ENCODE measurements around the gene RPS6KL1.
"Not testable (repeated sequence)": the region's sequence is repeated elsewhere in the genome, so short reads cannot be mapped to it uniquely, and the experiment has no call there.

The RPS6KL1 gene

DNA sequence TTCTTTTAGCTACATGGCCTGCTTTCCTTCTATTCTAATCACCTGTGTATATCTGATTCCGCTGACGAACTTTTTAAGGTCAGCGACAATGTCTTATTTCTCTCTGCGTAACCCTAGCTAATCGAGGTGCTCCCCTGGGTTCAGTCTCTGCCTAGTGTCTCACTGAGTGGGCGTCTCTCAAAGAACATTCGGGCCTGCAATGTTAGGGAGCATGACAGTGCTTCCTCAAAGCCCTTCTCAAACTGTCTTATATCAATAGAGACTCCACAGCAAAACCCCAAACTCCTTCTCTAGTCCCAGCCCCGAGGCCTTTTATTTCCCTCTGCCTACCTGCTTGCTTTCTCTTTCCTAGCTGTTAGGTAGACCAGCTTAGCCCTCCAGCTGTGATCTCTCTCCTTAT, 13.7 kb upstream of the RPS6KL1 start:
- Mint-ChIP-seq H3K9me3 (peaks cover 11% of the 10 kb centered on the region), H3K27me3 (peaks cover 30% of the 10 kb centered on the region), H3K4me1 (peaks cover 55% of the 10 kb centered on the region), H3K36me3 (peaks cover 3% of the 10 kb centered on the region), H3K4me3 (no peak overlapping the region), H3K27ac (no peak overlapping the region)
- CTCF ChIA-PET: interaction anchor here (1.0 kb wide), 1 partner anchor 76 kb away, joined by 4 read pairs; no protein-coding TSS in a partner anchor
- no peak for DNase-seq

DNA sequence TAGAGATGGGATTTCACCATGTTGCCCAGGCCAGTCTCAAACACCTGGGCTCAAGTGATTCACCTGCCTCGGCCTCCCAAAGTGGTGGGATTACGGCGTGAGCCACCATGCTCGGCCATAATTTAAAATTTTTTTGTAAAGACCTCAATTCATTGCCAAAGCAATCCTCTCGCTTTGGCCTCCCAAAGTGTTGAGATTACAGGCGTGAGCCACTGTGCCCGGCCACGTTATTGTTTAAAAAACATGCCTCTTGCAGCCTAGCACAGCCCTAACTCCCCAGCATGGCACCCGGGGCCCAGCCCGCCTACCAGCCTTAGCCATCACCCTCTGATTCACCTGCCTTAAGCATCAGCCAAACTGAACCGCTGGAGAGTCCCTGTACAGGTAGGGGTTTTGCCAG, 13.1 kb upstream of the RPS6KL1 start:
- Mint-ChIP-seq H3K9me3 (peaks cover 11% of the 10 kb centered on the region), H3K4me3 (no peak overlapping the region), H3K4me1 (peaks cover 53% of the 10 kb centered on the region), H3K36me3 (no peaks in the 10 kb centered on the region), H3K27ac (no peak overlapping the region), H3K27me3 (peaks cover 34% of the 10 kb centered on the region)
- DNase-seq: no peak
- CTCF ChIA-PET: interaction anchor here (1.0 to 1.2 kb wide), 3 partner anchors 10 to 152 kb away, joined by 3 to 4 read pairs (median 4); no protein-coding TSS in a partner anchor

DNA sequence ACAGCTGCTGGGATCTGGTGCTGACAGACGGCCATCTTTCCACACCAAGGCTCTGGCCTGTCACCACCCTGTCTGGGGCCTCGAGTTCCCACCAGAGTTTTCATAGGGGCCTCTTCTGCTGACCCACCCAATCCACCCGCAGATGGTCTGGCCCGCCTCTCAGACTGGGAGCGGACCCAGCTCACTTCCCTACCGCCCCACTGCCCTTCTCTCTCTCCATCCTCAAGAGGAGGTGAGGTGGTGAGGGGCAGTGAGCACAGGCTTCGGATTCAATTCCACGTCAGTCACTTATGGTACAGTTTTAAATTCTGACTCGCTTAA, 12.3 kb upstream of the RPS6KL1 start:
- Mint-ChIP-seq H3K4me3 (no peak overlapping the region), H3K36me3 (no peaks in the 10 kb centered on the region), H3K27me3 (peaks cover 34% of the 10 kb centered on the region), H3K9me3 (peaks cover 11% of the 10 kb centered on the region), H3K27ac (no peak overlapping the region), H3K4me1 (peaks cover 45% of the 10 kb centered on the region)
- DNase-seq: no peak
- CTCF ChIA-PET: interaction anchor here (0.8 to 1.2 kb wide), 3 partner anchors 11 to 153 kb away, joined by 3 to 4 read pairs (median 3); no protein-coding TSS in a partner anchor

DNA sequence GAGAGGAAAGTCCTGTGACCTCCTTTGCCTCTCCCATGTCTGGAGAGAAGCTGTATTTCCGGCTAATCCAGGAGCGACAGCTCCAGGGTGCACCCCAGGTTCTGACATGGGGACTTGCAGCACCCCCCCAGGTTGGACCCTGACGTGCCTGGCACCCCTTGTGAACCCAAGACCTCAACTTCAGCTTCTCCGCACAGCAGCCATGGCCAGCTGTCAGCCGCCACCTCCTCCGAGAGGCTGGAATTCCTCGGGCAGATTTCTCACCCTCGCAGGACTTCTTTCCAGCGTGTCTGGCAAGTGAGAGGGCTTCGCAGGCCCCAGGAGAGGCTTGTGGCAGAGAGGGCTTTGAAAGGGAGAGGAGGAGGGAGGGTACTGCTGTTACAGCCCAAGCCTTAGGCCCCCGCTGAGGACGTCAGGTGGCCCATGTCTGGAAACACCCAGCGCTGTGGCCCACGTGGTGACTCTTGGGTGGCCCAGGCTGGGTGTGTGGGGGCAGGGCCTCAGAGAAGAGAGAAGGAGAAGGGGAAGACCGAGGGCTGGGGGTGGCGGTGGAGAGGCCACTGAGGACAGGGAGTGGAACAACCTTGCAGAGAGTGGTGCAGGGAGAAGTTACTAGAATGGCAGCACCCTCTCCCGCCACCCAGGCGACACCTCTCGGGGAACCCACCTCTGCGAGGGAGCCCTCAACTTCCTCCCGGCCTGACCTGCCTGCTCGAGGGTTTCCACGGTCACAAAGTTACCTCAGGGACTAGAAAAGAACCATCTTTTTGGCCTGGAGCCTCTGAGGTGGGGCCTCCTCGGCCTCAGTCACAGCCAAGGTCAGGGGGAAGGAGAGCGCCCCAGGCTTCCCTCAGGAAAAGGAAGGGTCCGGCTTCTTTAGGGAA, 11.7 kb upstream of the RPS6KL1 start:
- Mint-ChIP-seq H3K4me1 (peaks cover 40% of the 10 kb centered on the region), H3K27ac (no peak overlapping the region), H3K4me3 (no peak overlapping the region), H3K9me3 (peaks cover 11% of the 10 kb centered on the region), H3K36me3 (no peaks in the 10 kb centered on the region), H3K27me3 (peaks cover 38% of the 10 kb centered on the region)
- DNase-seq: no peak
- CTCF ChIA-PET: interaction anchor here (0.8 to 1.2 kb wide), 4 partner anchors 11 to 12 kb away, joined by 3 to 6 read pairs (median 4); no protein-coding TSS in a partner anchor

DNA sequence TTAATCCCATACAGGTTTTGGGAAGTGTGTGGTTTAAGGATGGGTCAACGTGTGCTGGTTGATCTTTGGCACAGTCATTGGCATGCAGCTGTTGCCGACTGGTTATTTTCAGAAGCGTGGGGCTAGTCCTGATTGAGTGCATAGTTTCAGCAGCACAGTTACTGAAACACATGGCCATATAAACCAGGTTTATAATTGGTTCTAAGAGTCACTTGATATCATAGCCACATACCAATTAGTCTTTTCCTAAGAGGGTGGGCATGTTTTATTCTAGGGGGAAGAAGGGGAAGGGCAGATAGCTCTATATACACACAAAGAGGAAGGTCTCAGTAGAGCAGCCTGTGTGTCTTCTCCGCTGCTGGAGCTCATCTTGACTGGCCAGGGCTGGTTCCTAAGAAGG, 11.0 kb upstream of the RPS6KL1 start:
- DNase-seq: no peak
- Mint-ChIP-seq H3K4me3 (no peak overlapping the region), H3K27ac (no peak overlapping the region), H3K27me3 (peaks cover 39% of the 10 kb centered on the region), H3K36me3 (no peaks in the 10 kb centered on the region), H3K4me1 (peaks cover 41% of the 10 kb centered on the region), H3K9me3 (peaks cover 11% of the 10 kb centered on the region)
- CTCF ChIA-PET: interaction anchor here (0.9 to 1.1 kb wide), 3 partner anchors 8 to 13 kb away, joined by 3 to 6 read pairs (median 4); no protein-coding TSS in a partner anchor

DNA sequence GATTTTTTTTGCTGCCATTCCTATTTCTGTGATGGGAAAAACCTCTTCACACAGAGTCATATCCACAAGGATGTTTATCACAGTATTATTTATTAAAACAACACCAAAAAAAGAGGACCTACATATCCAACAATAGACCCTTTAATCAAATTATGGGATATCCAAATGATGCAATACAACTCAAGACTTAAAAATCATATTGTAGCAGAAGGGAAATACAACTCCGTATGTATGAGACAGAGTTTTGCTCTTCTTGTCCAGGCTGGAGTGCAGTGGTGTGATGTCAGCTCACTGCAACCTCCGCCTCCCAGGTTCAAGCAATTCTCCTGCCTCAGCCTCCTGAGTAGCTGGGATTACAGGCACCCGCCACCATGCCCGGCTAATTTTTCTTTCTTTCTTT, 9.9 kb upstream of the RPS6KL1 start:
- H3K4me3 Mint-ChIP-seq, H3K36me3 Mint-ChIP-seq, H3K9me3 Mint-ChIP-seq, DNase-seq, H3K27ac Mint-ChIP-seq: not testable (repeated sequence)
- Mint-ChIP-seq H3K27me3 (peaks cover 37% of the 10 kb centered on the region), H3K4me1 (peaks cover 34% of the 10 kb centered on the region)
- CTCF ChIA-PET: interaction anchor here (1.2 kb wide), 1 partner anchor 11 kb away, joined by 4 read pairs; no protein-coding TSS in a partner anchor

DNA sequence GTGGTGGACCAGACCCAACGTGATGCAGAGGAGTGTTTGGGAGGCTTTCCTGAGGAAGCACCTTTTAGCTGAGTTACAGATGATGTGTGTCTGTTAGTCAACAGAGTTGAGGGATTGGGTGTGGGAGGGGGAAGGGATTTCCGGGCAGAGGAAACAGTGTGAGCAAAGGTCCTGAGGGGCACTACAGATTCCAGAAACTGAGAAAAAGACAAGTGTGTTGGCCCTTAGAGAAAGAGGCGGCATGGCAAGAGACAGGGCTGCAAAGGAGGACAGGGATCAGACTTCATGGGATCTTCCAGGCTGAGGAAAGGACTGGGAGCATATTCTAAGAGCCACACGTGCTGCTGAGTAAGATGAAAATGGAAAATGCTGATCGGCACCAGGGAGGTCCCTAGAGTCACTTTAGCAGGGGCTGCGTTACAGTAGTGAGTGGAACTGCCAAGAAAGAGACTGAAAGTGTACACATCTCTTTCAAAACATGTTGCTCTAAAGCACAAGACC, 9.4 kb upstream of the RPS6KL1 start:
- no peak for DNase-seq
- Mint-ChIP-seq H3K9me3 (no peaks in the 10 kb centered on the region), H3K27ac (no peak overlapping the region), H3K27me3 (peaks cover 37% of the 10 kb centered on the region), H3K4me1 (peaks cover 30% of the 10 kb centered on the region), H3K4me3 (no peak overlapping the region), H3K36me3 (no peaks in the 10 kb centered on the region)
- CTCF ChIA-PET: interaction anchor here (0.9 to 1.4 kb wide), 3 partner anchors 12 to 156 kb away, joined by 3 to 4 read pairs (median 4); no protein-coding TSS in a partner anchor

DNA sequence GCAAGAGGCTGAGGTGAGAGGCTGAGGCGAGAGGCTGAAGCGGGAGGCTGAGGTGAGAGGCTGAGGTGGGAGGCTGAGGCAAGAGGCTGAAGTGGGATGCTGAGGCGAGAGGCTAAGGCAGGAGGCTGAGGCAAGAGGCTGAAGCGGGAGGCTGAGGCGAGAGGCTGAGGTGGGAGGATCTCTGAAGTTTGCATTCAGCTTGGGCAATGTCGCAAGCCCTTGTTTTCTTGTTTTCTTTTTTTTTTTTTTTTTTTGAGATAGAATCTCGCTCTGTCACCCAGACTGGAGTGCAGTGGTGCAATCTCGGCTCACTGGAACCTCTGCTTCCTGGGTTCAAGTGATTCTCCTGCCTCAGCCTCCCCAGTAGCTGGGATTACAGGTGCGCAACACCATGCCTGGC, 8.7 kb upstream of the RPS6KL1 start:
- not testable (repeated sequence) for H3K27ac Mint-ChIP-seq, DNase-seq, H3K36me3 Mint-ChIP-seq, H3K9me3 Mint-ChIP-seq, H3K4me3 Mint-ChIP-seq
- H3K27me3 Mint-ChIP-seq: peaks cover 39% of the 10 kb centered on the region
- peaks cover 22% of the 10 kb centered on the region for H3K4me1 Mint-ChIP-seq
- CTCF ChIA-PET: interaction anchor here (0.9 to 1.4 kb wide), 2 partner anchors 14 to 157 kb away, joined by 3 to 4 read pairs; no protein-coding TSS in a partner anchor

DNA sequence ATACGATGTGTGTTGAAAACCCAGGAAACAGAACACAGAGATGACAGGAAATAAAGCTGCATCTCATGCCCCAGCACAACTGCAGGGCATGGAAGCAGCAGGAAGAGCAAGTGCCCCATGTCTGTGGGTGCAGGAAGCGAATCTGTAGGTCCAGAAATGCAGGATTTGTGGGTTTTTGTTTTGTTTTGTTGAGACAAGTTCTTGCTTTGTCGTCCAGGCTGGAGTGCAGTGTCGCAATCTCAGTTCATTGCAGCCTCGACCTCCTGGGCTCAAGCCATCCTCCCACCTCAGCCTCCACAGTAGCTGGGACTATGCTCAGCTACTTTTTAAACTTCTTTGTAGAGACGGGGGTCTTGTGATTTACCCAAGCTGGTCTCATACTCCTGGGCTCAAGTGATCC, 6.2 kb upstream of the RPS6KL1 start:
- H3K4me1 Mint-ChIP-seq: peaks cover 20% of the 10 kb centered on the region
- DNase-seq: no peak
- peaks cover 37% of the 10 kb centered on the region for H3K27me3 Mint-ChIP-seq
- no peak overlapping the region for H3K4me3 Mint-ChIP-seq
- H3K36me3 Mint-ChIP-seq: no peaks in the 10 kb centered on the region
- CTCF ChIA-PET: interaction anchor here (1.4 kb wide), 1 partner anchor 16 kb away, joined by 4 read pairs; no protein-coding TSS in a partner anchor
- no peaks in the 10 kb centered on the region for H3K9me3 Mint-ChIP-seq
- no peak overlapping the region for H3K27ac Mint-ChIP-seq

DNA sequence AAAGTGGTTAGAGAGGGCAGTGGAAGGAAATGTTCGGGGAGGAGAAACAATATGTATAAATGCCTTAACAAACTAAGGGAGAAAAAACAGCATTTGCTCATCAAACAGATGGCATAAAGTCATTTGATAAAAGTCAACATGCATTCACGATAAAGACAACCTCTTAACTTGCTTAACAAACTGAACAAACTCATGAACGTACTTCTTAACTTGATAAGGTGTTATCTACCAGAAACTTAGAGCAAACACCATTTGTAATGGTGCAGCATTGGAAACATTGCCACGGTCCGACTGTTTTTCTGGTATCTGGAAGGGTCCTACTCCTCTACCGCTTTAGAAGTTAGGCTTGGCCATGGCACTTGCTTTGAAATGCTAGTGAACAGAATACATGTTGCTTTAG, 4.2 kb upstream of the RPS6KL1 start:
- no peak overlapping the region for H3K4me3 Mint-ChIP-seq
- H3K27me3 Mint-ChIP-seq: peaks cover 44% of the 10 kb centered on the region
- CTCF ChIA-PET: interaction anchor here (1.0 kb wide), 1 partner anchor 20 kb away, joined by 3 read pairs; no protein-coding TSS in a partner anchor
- DNase-seq: no peak
- no peaks in the 10 kb centered on the region for H3K36me3 Mint-ChIP-seq
- H3K9me3 Mint-ChIP-seq: no peaks in the 10 kb centered on the region
- peaks cover 25% of the 10 kb centered on the region for H3K4me1 Mint-ChIP-seq
- H3K27ac Mint-ChIP-seq: no peak overlapping the region

DNA sequence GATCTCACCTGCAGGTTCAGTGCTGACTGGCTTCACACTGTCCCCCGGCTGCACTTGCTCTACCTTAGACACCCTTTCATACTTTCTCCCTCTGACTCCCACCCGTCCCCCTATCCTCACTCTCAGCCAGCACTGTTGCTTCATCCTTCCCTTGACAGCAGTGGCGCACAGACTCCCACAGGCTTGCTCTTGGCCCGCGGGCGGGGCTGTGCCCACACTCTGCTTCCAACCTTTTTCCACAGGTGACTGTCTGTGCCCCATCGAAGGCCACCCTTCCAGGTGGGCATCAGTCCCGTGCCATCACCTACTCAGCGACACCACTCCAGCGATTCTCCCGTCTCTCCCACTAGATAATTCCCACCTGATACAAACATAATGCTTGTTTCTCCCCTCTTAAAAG, 1.0 kb upstream of the RPS6KL1 start:
- Mint-ChIP-seq H3K27ac (no peak overlapping the region), H3K36me3 (no peaks in the 10 kb centered on the region), H3K27me3 (peaks cover 30% of the 10 kb centered on the region), H3K9me3 (no peaks in the 10 kb centered on the region), H3K4me1 (peaks cover 14% of the 10 kb centered on the region), H3K4me3 (no peak overlapping the region)
- CTCF ChIA-PET: interaction anchor here (3.2 to 4.6 kb wide), 2 partner anchors 17 to 64 kb away, joined by 15 to 24 read pairs; no protein-coding TSS in a partner anchor
- DNase-seq: no peak

DNA sequence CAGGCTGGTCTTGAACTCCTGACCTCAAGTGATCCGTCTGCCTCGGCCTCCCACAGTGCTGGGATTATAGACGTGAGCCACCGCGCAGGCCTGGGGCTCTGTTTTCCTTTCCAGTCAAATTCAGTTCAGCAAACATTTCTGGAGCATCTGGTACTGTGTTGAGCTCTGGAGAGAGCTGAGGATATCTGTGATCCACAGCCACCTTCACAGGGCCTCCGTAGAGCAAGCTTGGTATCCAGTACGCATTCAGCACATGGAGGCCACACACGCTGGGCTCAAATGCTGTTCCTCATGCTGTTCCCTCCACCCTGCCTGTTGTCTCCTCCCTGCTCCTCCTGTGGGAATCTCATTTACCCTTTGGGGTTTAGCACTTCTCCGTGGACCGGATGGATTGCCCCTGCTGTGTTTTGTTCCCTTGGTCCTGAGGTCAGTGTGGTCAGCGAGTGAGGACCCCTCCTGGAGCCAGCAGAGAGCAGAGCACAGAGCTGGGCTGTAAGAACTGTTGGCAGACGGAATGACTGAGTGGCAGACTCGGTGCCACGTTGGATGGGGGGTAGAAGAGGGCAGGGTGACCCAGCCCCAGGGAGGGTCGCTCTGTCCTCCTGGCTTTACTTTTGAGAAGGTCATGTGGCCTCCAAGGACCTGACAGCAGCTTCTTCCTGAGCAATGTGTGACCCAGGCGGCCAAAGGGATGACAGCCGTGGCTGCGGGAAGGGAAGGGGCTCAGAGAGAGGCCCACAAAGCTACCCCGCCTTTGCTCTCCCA, 891 bp downstream of the RPS6KL1 start:
- no peak overlapping the region for H3K27ac Mint-ChIP-seq
- CTCF ChIA-PET: interaction anchor here (0.7 to 4.6 kb wide), 4 partner anchors 15 to 176 kb away, joined by 3 to 24 read pairs (median 10); no protein-coding TSS in a partner anchor
- H3K9me3 Mint-ChIP-seq: no peaks in the 10 kb centered on the region
- H3K4me3 Mint-ChIP-seq: peak overlapping the region; percentile 68
- no peaks in the 10 kb centered on the region for H3K36me3 Mint-ChIP-seq
- H3K4me1 Mint-ChIP-seq: peaks cover 13% of the 10 kb centered on the region
- DNase-seq: no peak
- H3K27me3 Mint-ChIP-seq: peaks cover 29% of the 10 kb centered on the region

DNA sequence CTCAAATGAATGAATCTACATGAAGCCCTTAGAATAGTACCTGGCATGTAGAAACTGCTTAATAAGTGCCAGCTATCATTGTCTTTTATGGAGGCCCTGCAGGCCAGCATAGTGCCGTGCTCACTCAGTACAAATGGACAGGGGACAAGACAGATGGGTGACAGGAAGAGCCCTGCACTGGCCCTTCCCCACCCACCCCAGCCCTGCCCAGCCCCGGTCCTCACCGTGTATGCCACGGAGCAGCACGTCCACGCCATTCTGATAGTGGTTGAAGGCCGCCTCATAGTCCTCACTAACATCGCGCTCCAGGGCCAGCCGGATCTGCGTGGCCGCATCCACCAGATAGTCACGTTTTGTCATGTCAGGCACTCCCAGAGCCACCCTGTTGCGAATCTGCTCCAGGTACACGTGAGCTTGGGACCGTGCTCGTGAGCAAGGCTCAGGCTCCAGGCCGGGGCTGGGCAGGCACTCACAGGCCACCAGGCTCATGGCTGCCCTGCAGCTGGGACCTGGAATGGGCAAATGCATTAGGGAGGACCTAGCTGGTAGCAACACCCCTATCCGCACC, 1.9 kb downstream of the RPS6KL1 start:
- Mint-ChIP-seq H3K27ac (no peak overlapping the region), H3K9me3 (no peaks in the 10 kb centered on the region), H3K36me3 (no peaks in the 10 kb centered on the region), H3K27me3 (peaks cover 22% of the 10 kb centered on the region), H3K4me1 (peaks cover 13% of the 10 kb centered on the region), H3K4me3 (no peak overlapping the region)
- CTCF ChIA-PET: interaction anchor here (1.0 to 4.6 kb wide), 3 partner anchors 14 to 168 kb away, joined by 3 to 24 read pairs (median 15); no protein-coding TSS in a partner anchor
- DNase-seq: no peak
